HG03196 (cell line): ENCODE data around the gene MAST4.
"Not testable (repeated sequence)": the region's sequence is repeated elsewhere in the genome, so short reads cannot be mapped to it uniquely, and the experiment has no call there.

Source experiments
- ATAC-seq: cut with Tn5 transposase; IDR thresholded peaks from one replicate; pipeline ENCODE4 v1.9.1; 2021; ENCODE audit not compliant: unreplicated experiment

Gene MAST4

DNA sequence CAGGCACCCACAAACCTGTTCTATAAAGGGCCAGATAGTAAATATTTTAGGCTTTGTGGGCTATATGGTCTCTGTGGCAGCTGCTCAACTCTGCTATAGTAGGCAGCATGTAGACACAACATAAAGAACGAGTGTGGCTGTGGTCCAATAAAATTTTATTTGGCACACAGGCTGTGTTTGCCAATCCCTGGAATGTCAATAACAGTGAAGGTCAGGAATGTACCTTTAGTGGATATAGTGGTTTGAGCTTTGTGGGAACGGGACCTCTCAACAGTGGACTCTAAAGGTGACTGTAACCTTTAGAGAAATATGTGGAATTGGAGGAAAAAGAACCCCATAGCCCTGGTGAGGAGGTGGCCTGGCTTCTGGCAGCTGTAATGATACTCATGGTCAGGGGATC is 145.2 kb downstream of the MAST4 start:
- no peak for ATAC-seq

DNA sequence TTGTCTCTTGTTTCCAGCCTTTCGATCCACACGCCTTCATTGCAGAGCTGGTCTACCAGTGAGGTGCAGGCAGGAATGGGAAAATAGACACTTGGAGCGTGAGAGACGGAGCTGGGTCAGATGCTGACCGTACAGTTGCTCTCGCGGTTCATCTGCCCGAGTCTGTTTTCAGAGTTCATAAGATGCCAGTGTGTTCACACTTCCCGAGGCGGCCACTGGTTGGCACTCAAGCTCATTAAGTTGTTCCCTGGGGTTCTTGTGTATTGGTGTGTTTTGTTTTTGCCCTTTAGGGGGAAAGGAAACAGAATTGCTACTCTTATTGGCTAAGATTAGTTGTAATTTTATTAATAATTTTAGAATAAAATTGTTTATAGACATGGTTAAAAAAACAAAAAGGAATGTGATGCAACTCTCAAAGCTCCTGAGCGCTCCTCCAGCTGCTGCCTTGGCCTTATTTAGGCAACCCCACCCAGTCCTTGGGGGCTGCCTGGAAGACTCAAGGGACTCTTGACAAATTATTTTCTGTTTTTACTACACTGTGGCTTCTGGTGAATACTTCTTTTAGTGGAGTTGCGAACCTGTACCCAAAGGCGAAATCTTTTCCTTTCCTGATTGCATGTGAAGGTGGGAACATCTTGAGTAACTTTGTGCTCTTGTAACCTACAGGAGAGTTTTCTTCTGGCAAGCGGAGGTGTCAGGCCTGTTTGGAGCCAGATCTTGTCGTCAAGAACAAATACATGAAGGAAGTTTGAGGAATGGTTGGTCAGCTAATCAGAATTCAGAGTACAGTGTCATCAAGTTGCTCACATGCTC is 146.1 kb downstream of the MAST4 start:
- ATAC-seq: no peak

DNA sequence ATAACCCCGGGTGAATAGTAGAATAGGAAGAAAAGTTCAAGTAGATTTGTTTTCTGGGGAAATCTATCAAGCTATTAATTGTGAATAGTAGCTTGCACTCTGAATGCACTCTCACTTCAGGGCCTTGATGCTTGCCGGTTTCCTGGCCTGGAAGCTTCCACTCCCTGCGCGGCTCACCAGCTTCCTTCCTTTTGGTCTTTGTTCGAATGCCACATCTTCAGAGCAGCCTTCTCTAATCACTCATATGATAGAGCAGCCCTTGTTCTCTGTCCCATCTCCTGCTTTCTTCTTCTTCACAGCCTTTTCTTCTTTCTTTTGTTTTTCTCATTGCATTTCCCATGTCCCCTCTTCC is 146.7 kb downstream of the MAST4 start:
- ATAC-seq: no peak

DNA sequence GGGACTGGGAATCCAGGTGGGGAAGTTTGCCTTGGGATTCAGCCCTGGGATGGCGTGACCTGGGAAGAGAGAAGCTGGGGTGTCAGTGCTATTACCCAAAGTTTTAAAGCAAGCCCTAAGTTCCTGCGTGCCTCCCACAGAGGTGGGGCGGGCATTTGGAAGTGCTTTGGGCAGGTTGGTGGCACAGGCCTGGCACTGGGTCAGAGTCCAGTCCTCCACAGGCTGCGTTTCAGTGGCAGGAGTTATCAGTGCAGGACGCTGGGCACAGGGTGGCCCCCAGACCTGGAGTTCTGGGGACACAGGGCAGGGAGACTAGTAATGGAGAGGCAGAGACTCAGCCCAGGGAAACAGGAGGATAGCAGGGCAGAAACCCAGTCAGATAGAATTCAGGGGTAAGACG is 147.2 kb downstream of the MAST4 start:
- no peak for ATAC-seq

DNA sequence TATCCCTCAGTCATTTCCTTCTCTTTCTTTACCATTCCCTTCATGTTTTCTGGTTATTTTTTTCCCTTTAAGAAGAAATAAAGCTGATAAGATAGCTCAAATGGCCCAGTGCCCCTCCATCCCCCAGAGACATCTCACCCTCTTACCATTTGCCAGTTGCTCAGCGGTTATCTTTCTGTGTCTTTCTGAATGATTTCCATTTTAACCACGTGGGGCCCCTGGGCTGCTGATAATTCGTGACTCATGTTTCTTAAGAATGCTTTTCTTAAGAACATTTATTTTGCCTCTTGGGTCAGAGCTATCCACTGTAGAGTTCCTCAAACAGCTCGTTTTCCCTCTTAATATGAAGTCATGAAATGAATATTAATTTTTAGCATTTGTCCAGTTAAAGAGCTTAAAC is 147.8 kb downstream of the MAST4 start:
- ATAC-seq: no peak

DNA sequence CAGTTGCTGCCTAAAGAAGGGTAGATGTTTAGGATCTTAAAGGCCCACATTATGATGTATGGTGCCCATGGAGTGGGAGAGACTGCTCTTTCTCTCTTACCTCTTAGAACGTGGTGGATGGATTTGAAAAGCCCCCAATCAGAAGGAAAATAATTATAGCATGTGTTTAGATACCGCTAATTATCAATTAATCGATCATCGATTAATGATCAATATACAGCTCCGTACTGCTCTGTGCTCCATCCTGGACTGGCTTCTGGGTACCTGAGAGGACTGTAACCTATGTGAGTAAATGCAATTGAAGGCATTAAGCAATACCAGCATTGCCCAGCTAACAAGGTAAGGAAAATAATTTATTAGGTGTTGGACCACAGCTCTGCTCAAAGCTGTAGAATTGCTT is 149.1 kb downstream of the MAST4 start:
- no peak for ATAC-seq

DNA sequence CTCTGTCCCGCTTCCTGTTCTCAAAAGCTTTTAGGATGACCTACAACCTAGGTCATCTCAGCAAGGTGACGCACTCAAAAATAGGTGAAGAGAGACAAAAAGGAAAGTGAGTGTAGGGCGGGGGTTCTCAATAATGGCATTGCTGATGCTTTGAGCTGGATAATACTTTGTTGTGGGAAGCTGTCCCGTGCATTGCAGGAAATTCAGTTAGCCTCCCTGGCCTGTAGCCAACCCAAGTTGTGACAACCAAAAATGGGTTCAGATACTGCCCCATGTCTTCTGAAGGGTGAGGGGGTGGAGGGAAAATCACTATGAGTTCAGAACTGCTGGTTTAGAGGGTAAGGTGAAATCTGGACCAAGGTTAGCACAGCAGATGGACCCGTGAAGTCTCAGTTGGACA is 151.4 kb downstream of the MAST4 start:
- ATAC-seq: no peak

DNA sequence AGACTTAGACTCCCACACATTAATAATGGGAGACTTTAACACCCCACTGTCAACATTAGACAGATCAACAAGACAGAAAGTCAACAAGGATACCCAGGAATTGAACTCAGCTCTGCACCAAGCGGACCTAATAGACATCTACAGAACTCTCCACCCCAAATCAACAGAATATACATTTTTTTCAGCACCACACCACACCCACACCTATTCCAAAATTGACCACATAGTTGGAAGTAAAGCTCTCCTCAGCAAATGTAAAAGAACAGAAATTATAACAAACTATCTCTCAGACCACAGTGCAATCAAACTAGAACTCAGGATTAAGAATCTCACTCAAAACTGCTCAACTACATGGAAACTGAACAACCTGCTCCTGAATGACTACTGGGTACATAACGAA is 156.5 kb downstream of the MAST4 start:
- ATAC-seq: not testable (repeated sequence)

DNA sequence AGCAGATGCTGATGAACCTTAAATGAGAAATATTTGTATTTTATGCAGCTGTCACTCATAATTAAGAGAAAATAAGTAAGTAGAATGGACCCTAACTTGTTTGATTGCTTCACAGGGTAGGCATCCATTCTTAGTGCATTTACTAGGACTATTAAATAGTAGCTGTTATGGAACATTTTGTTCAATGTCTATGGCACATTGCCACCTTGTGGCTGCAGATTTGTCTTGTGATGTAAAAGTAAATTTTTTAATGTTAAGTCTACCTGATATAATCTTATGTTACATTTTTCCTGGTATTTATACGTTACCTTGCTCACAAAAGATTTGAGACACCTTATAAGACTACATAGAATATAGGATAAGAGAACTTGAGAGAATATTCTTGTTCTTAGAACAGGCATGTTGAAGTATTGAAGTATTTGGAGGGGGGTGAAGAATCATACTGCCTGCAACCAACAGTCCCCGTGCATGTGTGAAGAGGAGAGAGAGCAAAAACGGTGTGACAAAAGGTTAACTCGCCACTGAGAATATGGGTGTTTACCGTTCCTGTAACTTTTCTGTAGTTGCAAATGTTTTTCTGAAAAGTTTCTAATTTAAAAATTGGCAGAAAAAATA is 161.1 kb downstream of the MAST4 start:
- ATAC-seq: no peak

DNA sequence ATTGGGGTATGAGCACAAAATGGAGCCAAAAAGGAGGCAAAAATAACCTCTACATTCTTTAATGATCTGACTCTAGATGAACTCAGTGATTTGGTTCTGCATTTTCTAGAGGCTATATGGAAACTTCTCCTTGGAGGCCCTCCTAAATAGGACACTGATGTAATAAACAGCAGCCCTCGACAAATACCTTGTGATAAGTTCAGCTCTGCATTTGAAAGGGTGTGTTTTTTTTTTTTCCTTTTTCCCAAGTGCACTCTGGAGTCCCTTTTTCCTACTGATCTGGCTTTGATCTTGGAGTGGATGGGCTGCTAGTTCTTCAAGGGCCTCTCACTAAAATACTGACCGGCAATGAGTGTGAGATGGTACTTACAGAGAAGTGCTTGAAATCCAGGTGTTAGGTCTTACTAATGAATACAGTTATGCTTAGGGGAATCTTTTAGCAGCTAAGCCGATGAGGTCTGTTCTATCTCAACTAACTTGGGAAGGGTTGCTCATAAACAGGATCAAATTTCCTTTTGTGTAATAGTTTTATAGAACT is 161.7 kb downstream of the MAST4 start:
- ATAC-seq: no peak

DNA sequence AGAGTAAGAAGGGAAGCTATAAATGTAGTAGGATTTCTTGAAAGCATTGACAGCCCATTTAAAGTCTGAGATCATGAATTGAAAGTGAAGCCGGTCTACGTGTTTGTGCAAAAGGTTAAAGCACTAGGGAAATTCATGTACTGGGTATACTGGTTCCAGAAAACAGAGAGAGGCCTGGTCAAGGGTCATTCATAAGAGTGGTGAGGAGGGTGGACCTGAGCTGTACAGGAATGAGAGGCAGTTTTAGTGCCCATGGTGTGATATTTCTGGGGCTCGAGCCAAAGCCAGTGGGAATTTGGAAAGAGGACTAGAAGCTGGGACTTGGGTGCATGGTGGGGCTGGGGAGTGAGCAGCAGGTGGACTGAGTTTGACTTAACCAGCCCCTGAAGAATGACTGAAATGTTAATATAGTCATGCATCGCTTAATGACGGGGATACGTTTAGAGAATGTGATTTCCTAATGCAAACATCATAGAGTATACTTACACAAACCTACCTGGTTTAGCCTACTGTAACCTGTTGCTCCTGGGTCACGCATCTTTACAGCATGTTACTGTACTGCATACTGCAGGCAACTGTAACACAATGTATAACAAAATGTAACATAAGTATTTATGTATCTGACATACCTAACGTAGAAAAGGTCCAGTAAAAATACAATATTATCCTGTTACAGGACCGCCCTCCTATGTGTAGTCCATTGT is 173.0 kb downstream of the MAST4 start:
- no peak for ATAC-seq

DNA sequence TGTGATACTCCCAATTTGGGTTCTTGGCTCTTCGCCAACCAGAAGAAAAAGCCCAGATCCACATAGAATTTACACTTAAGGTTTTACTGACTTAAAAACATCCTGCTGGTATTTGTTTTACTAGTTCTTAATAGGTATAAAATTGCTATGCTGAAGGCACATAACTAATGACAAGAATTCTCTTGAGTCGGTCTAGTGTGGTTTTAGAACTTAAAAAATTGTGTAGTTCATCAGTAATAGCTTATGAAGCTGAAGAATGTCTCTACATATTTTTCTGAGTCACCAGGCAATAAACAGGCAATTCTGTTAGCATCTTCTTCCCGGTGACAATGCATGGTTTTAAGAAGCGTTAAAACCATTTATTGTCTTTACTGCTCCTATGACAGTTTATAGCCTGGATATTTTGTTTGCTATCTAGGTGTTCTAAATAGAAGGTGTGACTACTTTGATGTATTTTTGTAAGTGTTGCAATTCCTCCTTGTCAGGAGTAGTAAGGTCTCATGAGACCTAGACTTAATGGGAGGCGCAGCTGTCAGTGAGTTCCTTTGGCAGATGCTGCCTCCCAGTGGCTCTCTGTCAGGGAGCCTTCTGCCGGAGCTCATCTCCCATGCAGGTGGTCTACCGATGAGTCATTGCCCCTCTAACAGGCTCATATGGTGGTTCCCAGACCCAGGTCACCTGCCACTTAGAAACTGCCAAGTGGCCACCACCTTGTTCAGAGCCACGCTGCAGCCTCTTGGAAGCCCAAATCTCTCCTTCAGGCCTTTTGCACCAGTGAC is 173.8 kb downstream of the MAST4 start:
- no peak for ATAC-seq

DNA sequence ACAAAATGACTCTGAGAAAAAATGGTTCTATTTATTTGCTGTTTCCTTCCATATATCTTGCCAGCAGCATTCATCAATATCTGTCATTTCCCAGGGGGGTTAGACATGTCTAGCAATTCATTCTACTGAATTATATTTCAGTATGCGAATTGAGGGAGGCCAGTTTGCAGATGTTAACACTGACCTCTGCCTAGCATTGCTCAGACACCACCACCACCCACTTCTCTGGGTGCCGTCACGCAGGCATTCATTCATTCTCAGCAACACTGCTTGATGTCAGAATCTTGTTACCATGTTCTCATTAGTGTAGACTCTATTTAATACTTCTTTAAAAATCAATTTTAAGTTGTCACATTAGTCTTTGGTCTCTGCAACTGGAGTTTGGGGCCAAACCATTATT is 181.7 kb downstream of the MAST4 start:
- ATAC-seq: no peak

DNA sequence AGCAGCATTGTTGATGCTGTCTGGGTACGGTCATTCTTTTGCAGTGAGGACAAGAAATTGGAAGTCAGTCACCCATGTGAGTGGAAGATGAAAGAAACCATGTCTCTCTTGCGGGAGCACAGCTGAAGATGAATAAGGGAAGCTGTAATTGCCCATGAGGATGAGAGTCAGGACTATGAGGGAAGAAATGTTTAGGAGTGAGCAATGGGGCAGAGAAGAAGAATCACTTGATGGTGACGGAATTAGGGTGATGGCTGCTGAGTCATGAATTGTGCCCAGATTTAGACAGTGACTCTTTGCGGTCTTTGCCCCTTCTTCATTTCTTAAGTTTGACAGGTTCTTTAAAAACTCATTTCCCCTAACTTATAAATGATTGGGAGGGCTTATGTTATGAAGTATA is 183.3 kb downstream of the MAST4 start:
- no peak for ATAC-seq

DNA sequence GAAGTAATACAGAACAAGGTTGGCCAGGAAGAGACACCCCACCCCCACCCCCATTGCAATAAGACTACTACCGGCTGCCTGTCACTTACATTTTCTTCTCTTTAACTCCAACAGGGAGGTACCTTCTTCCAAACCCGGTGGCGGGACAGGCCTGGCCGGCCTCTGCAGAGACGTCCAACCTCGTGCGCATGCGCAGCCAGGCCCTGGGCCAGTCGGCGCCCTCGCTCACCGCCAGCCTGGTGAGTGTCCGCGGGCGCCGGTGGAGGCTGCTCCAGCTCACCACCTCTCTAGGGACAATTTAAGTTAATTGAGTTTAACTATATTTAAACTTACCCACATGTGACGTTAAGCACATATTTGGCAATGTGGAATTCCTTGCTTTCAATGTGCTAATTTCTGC is 192.4 kb downstream of the MAST4 start:
- ATAC-seq: no peak

DNA sequence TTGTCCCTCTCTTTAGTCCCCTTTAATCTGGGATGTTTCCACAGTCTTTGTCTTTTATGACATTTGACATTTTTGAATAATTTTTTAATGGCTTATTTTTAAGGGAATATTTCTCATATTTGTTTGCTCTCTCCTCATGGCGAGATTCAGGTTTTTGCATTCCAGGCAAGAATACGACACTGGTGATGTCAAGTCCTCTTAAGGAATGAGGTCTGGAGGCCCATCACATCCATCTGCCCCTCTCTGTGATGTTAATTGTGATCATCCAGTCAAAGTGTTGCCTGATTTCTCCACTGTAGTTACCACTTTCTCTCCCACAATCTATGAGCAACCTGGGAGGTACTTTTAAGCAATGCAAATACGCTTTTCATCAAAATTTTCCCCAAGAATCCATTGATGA is 193.2 kb downstream of the MAST4 start:
- ATAC-seq: no peak

DNA sequence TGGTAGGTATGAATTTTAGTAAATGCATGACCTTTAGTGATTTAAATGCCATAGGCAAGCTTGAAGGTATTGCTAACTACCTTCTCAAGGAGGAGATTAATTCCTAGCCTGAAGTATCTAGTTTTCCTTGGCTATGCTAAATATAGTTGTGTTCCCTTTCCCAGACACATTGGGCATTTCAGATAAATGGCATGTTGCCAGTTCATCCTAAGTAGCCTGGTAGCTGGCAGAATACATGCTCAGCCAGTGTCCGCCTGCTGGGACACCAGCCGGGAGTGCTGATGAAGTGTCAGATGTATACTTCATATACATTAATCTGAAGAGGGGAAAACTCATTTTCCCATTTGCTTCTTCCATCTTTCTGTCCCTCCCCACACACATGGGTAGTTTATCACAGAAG is 196.9 kb downstream of the MAST4 start:
- ATAC-seq: no peak

DNA sequence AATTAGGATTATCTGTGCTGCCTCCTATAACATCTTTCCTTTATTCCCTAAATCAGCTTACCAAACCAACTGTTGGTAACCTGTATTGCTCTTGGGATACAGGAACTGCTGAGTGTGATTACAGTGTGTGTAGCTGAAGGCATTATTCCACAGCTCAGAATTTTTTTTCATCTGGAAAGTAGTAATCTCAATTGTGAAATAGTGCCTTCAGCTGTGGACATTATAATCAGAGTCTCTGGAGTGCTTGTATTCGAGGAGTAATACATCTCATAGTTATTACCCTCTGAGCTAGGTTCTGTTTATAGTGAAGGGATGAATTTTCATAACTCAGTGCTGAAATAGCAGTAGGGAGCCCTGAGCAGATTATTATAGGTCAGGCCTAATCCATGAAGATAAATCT is 199.5 kb downstream of the MAST4 start:
- ATAC-seq: no peak

DNA sequence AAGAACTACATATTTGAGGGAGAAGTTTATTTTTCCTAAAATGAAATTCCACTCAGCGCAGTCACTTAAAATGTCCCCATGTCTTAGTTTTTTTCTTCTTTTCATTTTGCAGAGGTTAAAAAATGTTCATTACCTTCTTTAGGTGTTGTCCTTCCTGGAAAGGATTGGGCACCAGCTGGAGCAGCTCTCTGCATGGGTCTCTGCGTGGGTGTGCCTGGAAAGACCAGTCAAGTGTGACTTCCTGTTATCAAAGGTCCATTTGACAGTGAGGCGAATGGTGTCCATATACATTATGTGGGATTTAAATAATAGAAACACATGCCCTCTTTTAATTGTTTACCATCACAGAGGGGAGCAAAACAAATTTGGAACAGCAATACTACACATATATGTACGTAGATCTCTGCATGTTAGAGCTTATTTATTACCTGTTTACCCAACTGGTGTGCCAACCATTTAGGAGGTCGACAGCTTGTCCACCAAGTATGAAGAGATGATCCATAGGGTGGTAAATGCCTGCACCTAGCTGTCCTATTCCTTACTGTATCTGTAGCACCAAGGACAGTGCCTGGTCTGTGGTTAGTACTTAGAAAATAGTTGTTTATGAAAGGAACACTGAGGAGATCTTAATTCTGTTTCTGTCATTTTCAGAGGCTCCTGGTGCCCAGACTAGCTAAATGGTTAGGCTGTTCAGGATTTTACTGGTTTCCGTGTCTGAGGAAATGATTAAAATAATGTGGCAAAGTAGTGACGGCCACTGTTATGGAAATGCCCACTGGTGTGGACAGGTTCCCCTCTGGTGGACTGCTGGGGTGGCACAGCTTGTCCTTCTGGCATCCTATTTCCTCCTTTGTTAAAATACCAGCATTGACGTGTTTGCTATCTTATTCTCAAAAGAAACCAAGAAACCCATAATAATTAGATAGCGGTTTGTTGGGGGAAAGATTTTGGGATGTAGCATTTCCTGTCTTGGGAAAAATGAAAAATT is 200.4 kb downstream of the MAST4 start:
- no peak for ATAC-seq

DNA sequence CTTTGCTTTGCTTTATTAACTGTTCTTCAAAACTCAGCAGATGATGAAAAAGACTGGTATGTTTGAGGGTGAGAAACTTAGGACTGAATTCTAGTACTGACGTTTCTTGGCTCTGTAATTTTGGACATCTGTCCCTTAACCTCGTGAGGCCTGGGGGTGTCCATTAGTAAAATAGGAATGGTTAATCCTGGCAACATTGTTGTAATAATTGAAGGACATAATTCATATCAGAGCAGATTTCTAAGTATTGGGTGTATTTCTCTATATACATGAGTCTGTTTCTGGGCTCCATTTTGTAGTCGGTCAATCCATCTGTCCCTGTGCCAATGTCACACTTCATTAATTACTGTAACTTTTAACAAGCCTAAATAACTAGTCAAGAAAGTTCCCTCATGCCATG is 206.7 kb downstream of the MAST4 start:
- ATAC-seq: no peak
